Measurements from ENCODE around the gene ZNF662. TPM values are rescaled to one million over a fixed set of nuclear protein-coding genes. Genes with fewer than 3 reads are reported as not detected.

The ZNF662 gene
- total and polyA plus RNA-seq, 8 donors = 1.4 to 23.9 (median 4.2) TPM

GRCh38 chr3:42867138-42867537, 38.8 kb upstream of the ZNF662 start:
- WGBS, 5 donors = 85 to 94% (median 92%) methylated on average over 7 of the region's 7 CpGs
- Histone ChIP-seq H3K27me3 (no peaks in the 10 kb centered on the region), H3K27ac (no peak overlapping the region), H3K36me3 (no peaks in the 10 kb centered on the region), H3K4me3 (no peak overlapping the region), H3K4me1 (peaks cover 0 to 7% (median 3%) of the 10 kb centered on the region in 4 donors), H3K9me3 (no peaks in the 10 kb centered on the region)
- no peak for DNase-seq
- TF ChIP-seq POLR2A (IDR thresholded peaks at IDR 0.05) (no peak), EP300 (IDR thresholded peaks at IDR 0.05) (no peak)
- TF ChIP-seq, protein P1, sequence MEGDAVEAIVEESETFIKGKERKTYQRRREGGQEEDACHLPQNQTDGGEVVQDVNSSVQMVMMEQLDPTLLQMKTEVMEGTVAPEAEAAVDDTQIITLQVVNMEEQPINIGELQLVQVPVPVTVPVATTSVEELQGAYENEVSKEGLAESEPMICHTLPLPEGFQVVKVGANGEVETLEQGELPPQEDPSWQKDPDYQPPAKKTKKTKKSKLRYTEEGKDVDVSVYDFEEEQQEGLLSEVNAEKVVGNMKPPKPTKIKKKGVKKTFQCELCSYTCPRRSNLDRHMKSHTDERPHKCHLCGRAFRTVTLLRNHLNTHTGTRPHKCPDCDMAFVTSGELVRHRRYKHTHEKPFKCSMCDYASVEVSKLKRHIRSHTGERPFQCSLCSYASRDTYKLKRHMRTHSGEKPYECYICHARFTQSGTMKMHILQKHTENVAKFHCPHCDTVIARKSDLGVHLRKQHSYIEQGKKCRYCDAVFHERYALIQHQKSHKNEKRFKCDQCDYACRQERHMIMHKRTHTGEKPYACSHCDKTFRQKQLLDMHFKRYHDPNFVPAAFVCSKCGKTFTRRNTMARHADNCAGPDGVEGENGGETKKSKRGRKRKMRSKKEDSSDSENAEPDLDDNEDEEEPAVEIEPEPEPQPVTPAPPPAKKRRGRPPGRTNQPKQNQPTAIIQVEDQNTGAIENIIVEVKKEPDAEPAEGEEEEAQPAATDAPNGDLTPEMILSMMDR (IDR thresholded peaks at IDR 0.05) = no peak
- intact Hi-C loops (cut with DNase I; ENCODE audit: low total_unique reads) = no loop called here

- DNase-seq = no peak
- H3K9me3 ChIP-seq = no peaks in the 10 kb centered on the region
- intact Hi-C loops (cut with DNase I; ENCODE audit: low total_unique reads) = no loop called here
- H3K36me3 ChIP-seq = no peaks in the 10 kb centered on the region
- no peak overlapping the region for H3K27ac ChIP-seq
- no peak overlapping the region for H3K4me3 ChIP-seq
- H3K4me1 ChIP-seq = peaks cover 0 to 8% (median 3%) of the 10 kb centered on the region in 4 donors
- TF ChIP-seq EP300 (IDR thresholded peaks at IDR 0.05) = no peak
- TF ChIP-seq POLR2AphosphoS5 (IDR thresholded peaks at IDR 0.05) = no peak
- TF ChIP-seq, protein P1 (IDR thresholded peaks at IDR 0.05) = no peak
- TF ChIP-seq POLR2A (IDR thresholded peaks at IDR 0.05) = no peak
- no peaks in the 10 kb centered on the region for H3K27me3 ChIP-seq
- WGBS, 5 donors = 66 to 76% (median 74%) methylated on average over 5 of the region's 5 CpGs
These were observed 37.1 kb upstream of the ZNF662 start for GRCh38 chr3:42868841-42869240.

DNA sequence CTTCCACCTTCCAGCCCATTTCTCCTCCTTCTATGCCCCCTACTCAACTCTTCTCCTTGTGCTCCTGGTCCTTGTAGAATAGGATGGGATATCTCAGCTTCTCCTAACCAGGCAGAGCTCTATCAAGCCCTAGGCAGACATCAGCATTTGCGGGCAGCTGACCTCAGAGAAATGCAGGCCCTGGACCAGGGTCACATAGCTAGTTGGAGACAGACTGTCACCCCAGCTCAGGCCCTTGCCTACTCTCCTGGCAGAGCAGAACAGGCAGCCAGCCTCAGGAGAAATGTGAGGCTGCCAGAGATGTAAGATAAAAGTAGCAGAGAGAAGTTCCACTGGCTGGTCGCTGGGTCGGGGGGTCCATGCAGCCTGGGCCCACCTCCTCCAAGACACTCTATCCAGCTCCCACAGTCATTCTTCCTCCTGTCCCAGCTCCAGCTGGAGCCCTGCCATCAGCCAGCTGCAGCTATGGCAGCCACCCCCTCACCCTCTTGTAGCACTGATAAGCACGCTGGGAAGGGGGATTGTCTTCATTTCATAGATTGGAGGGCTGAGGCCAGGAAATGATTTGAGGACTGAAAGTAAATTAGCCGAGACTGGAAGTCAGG, 34.2 kb upstream of the ZNF662 start:
- H3K4me1 ChIP-seq = peaks cover 0 to 8% (median 3%) of the 10 kb centered on the region in 4 donors
- intact Hi-C loops (cut with DNase I; ENCODE audit: low total_unique reads) = no loop called here
- H3K27me3 ChIP-seq = no peaks in the 10 kb centered on the region
- H3K4me3 ChIP-seq = no peak overlapping the region
- no peaks in the 10 kb centered on the region for H3K9me3 ChIP-seq
- peak in 1 of 2 donors; percentile 42 for DNase-seq
- WGBS, 5 donors = 26 to 41% (median 35%) methylated on average over 4 to 5 of the region's 5 CpGs
- no peak overlapping the region for H3K27ac ChIP-seq
- H3K36me3 ChIP-seq = no peaks in the 10 kb centered on the region
- TF ChIP-seq POLR2A (IDR thresholded peaks at IDR 0.05) (no peak), POLR2AphosphoS5 (IDR thresholded peaks at IDR 0.05) (no peak), EP300 (IDR thresholded peaks at IDR 0.05) (no peak)
- TF ChIP-seq, protein P1 (IDR thresholded peaks at IDR 0.05) = no peak

- no peaks in the 10 kb centered on the region for H3K27me3 ChIP-seq
- no peaks in the 10 kb centered on the region for H3K9me3 ChIP-seq
- intact Hi-C loops (cut with DNase I; ENCODE audit: low total_unique reads) = no loop called here
- H3K36me3 ChIP-seq = no peaks in the 10 kb centered on the region
- TF ChIP-seq POLR2AphosphoS5 (IDR thresholded peaks at IDR 0.05) = no peak
- TF ChIP-seq POLR2A (IDR thresholded peaks at IDR 0.05) = no peak
- DNase-seq = no peak
- no peak overlapping the region for H3K27ac ChIP-seq
- H3K4me1 ChIP-seq = peaks cover 0 to 8% (median 3%) of the 10 kb centered on the region in 4 donors
- 82 to 95% (median 88%) methylated on average over 1 of the region's 1 CpG for WGBS, 5 donors
- no peak overlapping the region for H3K4me3 ChIP-seq
These were observed 33.2 kb upstream of the ZNF662 start for GRCh38 chr3:42872718-42873117.

Measured in stomach (tissue), 9 donors.